SK-N-SH (cell line): ENCODE data around the gene TIMP2.

Experiments
- GABPA ChIP-seq: IDR thresholded peaks from 2 replicates; pipeline ENCODE4 v1.4.0; 2012; ENCODE audit warnings: low read depth, mild to moderate bottlenecking
- GATA2 ChIP-seq: sonication (generic); formaldehyde crosslinking; IDR thresholded peaks from 2 replicates; pipeline ENCODE4 v1.5.0; 2020; ENCODE audit warnings: mild to moderate bottlenecking, missing genetic modification reagents
- MXI1 ChIP-seq: IDR thresholded peaks from 2 replicates; pipeline ENCODE4 v1.6.1; 2012; ENCODE audit warnings: mild to moderate bottlenecking, low read depth, low read length, improper control_type of control experiment
- NFIC ChIP-seq: IDR thresholded peaks from 2 replicates; pipeline ENCODE4 v1.4.0; 2012; ENCODE audit warnings: borderline replicate concordance
- YY1 ChIP-seq: IDR thresholded peaks from 2 replicates; pipeline ENCODE4 v1.4.0; 2012; ENCODE audit warnings: low read depth, mild to moderate bottlenecking
- TF ChIP-seq, protein P1 (sequence below): fragments of 200-600 bp; sonication (generic); IDR thresholded peaks from 2 replicates; pipeline ENCODE4 v1.6.1; 2017; ENCODE audit warnings: antibody characterized with exemption, mild to moderate bottlenecking, moderate library complexity

DNA sequence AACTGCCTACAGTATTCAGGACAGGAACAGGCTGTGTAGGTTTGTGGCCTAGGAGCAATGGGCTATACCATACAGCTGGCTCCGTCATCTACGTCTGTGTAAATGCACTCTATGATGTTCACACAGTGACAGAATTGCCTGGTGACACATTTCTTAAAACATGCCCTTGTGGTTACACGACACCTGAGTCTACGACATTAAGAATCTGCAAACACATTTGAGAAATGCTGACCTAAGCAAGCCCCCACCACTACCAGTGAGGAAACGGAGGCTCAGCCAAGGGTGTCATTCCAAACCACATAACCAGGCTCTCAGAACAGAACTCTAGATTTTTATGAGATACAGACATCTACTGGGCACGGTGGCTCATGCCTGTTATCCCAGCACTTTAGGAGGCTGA is 108.1 kb downstream of the TIMP2 start:
- no peak for TF ChIP-seq MXI1
- TF ChIP-seq, protein P1, sequence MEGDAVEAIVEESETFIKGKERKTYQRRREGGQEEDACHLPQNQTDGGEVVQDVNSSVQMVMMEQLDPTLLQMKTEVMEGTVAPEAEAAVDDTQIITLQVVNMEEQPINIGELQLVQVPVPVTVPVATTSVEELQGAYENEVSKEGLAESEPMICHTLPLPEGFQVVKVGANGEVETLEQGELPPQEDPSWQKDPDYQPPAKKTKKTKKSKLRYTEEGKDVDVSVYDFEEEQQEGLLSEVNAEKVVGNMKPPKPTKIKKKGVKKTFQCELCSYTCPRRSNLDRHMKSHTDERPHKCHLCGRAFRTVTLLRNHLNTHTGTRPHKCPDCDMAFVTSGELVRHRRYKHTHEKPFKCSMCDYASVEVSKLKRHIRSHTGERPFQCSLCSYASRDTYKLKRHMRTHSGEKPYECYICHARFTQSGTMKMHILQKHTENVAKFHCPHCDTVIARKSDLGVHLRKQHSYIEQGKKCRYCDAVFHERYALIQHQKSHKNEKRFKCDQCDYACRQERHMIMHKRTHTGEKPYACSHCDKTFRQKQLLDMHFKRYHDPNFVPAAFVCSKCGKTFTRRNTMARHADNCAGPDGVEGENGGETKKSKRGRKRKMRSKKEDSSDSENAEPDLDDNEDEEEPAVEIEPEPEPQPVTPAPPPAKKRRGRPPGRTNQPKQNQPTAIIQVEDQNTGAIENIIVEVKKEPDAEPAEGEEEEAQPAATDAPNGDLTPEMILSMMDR: no peak
- no peak for TF ChIP-seq GABPA
- no peak for TF ChIP-seq YY1
- no peak for TF ChIP-seq NFIC
- no peak for TF ChIP-seq GATA2
